GM21526 (cell line): ENCODE measurements around the gene USP24.

Experiments
- ATAC-seq: cut with Tn5 transposase; IDR thresholded peaks from one replicate; pipeline ENCODE4 v1.9.1; 2021; ENCODE audit warnings: moderate library complexity; ENCODE audit not compliant: unreplicated experiment, low FRiP score

Gene USP24

DNA sequence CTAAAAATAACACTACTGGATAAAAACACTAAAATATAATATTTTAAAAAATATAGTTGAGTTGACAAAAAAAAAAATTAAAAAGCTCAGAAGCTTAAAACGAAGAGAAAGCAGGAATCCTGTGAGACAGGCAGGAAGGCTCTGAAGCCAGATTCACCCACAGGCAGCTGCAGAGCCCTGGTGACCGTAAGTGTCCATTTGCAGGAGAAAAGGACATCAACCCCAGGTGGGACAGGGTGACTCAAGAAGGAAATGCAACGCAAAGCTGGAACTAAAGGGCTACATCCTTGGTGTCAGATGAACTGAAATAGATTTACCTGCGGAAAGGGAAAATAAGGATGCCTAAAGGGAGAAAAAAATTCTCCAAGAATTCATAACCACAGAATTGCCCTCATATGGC lies 46.8 kb downstream of the USP24 start:
- no peak for ATAC-seq

DNA sequence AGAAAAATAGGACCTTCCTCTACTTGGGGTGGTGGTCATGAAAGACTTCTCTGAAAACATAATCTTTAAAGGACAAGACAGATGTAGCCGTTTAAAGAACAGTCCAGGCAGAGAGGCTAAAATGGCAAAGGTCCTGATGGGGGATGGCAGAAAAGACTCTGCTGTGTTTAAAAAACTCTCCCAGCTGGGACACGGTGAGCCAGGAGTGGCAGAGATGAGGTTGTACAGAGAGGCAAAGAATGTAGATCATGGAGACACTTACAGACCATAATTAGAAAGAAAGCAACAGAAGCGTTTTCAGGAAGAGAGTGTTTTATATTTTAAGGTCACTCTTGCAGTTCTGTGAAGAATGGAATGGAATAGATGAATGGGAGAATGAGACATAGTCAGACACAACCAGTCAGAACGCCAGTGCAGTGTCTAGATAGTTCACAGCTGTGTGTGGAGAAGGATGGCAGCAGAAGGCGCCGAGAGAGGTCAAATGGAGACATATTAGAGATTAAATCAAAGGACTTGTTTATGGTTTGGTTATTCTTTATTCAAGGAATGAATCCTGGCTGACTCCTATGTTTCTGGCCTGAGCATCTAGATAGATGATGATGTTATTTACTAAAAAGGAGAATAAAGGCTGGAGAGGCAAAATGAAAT lies 47.8 kb downstream of the USP24 start:
- ATAC-seq: no peak

DNA sequence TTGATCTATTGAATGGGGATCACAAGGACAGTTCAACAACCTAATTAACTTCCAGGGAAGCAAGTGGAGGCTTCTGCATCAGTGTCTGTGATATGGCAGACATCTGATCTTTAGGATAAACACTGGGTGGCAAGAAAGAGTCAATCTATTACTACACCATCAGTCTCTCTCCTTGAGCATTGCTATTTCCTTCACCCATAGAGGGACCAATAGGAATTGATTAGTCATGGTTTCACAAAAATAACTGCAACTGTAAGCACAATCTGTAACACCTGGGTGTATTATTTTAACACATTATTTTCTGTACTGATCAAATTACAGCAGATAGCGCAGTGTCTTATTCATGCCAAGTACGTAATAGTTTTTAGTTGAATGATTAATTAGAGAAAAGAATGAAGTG lies 50.3 kb downstream of the USP24 start:
- no peak for ATAC-seq

GRCh38 chr1:55159571-55159970 lies 55.6 kb downstream of the USP24 start:
- ATAC-seq: no peak

- no peak for ATAC-seq
Observed at GRCh38 chr1:55156608-55157007, 58.6 kb downstream of the USP24 start.

DNA sequence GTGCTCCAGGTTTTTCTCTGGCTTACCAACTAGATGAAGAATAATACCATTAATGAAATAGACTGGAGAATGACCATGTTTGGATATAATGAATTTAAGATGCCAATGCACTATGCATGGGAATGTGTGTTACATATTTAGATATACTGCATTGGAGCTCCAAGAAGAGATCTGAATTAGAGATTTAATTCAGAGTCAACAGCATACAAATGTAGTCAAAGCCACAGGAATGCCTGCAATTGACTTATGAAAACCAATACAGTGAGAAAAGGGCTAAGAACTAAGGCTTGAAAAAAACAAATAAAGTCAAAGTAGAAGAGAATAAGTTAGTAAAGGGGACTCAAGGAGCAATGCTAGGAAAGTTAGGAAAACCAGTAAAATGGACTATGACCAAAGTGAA lies 59.1 kb downstream of the USP24 start:
- ATAC-seq: no peak

DNA sequence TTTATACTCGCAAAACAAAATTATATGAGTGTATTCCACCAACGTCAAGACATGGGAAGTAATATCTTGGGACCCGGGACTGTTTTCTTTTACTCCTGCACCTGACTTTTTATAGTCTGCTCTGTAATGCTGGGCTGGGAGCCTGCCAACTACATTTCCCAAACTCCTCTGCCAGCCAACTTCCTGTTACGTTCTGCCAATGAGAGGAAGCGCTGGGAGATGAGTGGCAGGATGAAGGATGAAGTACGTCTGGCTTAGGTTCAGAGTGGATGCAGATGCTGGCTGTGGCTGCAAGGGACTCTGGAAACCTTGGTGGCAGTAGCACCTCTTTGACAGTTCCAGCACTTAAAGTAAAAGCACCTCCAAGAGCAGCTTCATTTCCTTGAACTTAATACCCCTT lies 59.6 kb downstream of the USP24 start:
- ATAC-seq: no peak

GRCh38 chr1:55154616-55155015 lies 60.5 kb downstream of the USP24 start:
- no peak for ATAC-seq

GRCh38 chr1:55153031-55153430 lies 62.1 kb downstream of the USP24 start:
- ATAC-seq: no peak

- ATAC-seq: peak; percentile 82
Observed at GRCh38 chr1:55150880-55151588, 64.1 kb downstream of the USP24 start.

DNA sequence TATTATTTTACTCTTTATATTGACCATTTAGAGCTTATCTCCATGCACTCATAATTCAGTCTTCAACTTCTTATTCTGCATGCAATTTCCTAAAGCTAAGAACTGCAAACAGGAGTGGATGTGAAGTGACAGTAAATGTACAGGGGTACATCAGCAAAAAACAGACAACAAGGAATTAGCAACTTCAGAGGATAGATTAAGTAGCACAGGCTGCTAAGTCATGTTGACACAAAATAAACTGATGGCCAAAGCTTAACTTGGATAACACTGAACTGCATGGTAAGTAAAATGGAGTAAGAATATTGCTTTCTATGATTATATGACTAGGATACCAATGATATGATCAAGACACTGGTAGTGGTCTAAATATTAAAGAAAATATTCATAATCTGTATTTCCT lies 66.5 kb downstream of the USP24 start:
- ATAC-seq: no peak

DNA sequence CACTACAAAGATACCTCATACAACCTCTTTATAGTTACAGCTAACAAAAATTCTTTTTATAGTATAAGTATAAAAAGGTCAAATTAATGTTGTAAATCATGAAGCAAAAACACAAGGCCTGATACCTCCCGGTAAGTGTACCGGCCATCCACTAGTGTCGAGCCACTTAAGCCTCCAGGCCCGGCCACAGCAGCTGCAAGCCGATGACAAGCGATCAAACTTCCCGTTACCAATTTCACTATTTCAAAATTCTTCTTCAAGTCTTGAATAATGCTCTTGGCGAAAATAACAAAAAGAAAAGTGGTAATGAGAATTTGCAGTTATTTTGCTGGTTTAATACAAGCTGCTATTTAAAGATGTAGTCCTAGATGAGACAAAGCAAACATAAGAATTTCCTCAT lies 67.6 kb downstream of the USP24 start:
- ATAC-seq: no peak

- no peak for ATAC-seq
Observed at GRCh38 chr1:55146781-55147180, 68.4 kb downstream of the USP24 start.

- ATAC-seq: no peak
Observed at GRCh38 chr1:55144886-55145285, 70.3 kb downstream of the USP24 start.

DNA sequence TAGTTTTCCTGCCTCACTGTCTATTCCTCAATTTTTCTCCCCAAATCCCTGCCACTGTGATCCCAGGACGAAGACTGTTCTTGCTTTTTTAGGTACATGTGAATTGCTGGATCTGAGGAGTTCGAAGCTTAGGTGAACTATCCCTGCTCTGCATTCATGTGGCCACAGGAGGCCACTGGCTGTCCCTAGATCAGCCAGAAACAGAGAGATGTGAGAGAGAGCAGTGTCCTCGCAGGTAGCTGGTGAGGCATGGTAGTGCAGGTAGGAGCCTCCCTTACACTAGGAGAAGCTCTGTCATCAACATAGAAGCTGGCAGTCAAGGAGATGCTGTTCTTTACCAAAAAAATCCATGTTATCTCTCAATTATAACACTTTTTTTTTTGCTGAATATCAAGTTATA lies 71.5 kb downstream of the USP24 start:
- no peak for ATAC-seq

DNA sequence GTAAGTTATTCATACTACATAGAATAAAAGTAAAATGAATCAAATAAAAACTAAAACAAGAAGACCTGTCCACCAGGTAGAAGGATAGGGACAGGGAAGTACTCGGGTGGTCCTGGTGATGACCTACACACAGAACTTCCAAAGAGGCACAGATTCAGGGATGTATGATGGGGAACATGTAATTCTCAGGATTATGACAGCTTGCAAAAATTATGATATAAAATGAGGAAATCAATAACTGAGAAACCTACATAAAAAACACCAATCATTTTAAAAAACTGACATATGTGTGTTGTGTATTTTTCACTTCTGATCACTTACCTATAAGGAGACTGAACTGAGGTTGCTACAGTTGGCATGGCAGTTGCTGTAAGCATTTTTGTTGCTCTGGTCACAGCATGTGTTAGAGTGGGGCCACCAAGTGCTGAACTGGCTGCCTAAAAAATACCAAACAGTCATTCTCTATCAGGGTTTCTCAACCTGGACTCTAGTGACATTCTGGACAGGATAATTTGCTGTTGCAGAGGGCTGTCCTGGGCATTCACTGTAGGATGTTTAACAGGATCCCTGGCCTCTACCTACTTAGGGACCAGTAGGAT lies 73.8 kb downstream of the USP24 start:
- no peak for ATAC-seq

DNA sequence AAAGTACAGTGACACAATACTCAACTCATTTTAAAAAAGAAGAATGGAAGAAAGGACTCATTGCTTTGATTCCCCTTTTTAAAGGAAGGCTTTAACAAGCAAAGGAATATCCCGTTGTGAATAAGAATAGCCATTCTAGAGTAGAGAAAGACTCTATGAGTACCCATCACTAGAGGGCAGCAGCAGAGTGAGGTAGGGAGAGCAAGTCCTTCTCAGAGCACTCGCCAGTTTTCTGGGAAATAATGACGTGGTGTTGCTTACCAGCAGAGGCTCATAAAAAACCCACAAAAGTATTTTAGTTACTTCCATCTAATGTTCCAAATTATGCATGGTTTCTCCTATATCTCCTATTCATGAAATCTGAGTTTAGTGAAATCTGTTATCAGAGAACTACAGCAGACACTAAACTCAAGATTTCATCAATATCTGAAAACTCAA lies 74.6 kb downstream of the USP24 start:
- ATAC-seq: peak; percentile 89

- ATAC-seq: no peak
Observed at GRCh38 chr1:55140137-55140536, 75.0 kb downstream of the USP24 start.

DNA sequence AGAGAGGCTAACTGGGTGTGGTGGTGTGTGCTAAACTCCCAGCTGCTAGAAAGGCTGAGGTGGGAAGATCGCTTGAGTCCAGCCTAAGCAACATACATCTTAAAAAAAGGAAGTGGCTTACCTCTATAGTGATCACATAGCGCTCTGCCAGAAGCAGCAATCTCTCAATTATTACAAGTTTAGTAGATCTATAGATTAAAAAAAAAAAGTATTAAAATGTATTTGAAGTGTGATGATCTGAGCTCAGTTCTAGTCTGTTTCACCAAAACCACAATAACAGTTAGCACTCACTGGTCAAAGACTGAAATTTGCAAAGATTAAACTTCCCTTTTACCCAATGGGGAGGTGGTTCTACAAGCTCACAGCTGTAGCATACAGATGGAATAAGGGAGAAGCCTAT lies 76.3 kb downstream of the USP24 start:
- ATAC-seq: no peak

- ATAC-seq: no peak
Observed at GRCh38 chr1:55134152-55134808, 80.9 kb downstream of the USP24 start.

- ATAC-seq: no peak
Observed at GRCh38 chr1:55131801-55132200, 83.4 kb downstream of the USP24 start.
